Measurements from ENCODE around the gene ETFBKMT. TPM values are rescaled to one million over a fixed set of nuclear protein-coding genes. Genes with fewer than 3 reads are reported as not detected.

The ETFBKMT gene
- total RNA-seq, 4 donors from 2014 or later, result 1.3 to 27.6 (median 5.6) TPM

DNA sequence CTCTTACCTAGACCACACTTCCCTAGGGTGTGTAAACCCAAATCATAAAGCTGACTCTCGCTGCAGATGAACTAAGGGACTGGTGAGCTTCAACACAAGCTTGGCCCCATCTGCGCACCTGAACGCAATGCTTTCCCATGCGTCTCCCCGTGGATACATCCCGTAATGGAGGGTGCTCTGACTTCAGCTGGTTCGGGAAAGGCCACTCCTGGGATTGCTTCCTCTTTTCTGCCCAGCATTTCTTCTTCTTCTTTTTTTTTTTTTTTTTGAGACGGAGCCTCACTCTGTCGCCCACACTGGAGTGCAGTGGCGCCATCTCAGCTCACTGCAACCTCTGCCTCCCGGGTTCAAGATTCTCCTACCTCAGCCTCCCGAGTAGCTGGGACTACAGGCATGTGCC lies 27.7 kb upstream of the ETFBKMT start:
- H3K27ac ChIP-seq, result no peak overlapping the region
- H3K9me3 ChIP-seq, result no peaks in the 10 kb centered on the region
- no peak overlapping the region for H3K4me3 ChIP-seq
- TF ChIP-seq, protein P1, sequence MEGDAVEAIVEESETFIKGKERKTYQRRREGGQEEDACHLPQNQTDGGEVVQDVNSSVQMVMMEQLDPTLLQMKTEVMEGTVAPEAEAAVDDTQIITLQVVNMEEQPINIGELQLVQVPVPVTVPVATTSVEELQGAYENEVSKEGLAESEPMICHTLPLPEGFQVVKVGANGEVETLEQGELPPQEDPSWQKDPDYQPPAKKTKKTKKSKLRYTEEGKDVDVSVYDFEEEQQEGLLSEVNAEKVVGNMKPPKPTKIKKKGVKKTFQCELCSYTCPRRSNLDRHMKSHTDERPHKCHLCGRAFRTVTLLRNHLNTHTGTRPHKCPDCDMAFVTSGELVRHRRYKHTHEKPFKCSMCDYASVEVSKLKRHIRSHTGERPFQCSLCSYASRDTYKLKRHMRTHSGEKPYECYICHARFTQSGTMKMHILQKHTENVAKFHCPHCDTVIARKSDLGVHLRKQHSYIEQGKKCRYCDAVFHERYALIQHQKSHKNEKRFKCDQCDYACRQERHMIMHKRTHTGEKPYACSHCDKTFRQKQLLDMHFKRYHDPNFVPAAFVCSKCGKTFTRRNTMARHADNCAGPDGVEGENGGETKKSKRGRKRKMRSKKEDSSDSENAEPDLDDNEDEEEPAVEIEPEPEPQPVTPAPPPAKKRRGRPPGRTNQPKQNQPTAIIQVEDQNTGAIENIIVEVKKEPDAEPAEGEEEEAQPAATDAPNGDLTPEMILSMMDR (IDR thresholded peaks at IDR 0.05), result no peak
- TF ChIP-seq POLR2A (IDR thresholded peaks at IDR 0.05), result no peak
- H3K36me3 ChIP-seq, result no peaks in the 10 kb centered on the region
- H3K27me3 ChIP-seq, result no peaks in the 10 kb centered on the region
- no peaks in the 10 kb centered on the region for H3K4me1 ChIP-seq
- intact Hi-C loops (cut with DNase I; ENCODE audit: low total_unique reads), result no loop called here
- no peak for DNase-seq

DNA sequence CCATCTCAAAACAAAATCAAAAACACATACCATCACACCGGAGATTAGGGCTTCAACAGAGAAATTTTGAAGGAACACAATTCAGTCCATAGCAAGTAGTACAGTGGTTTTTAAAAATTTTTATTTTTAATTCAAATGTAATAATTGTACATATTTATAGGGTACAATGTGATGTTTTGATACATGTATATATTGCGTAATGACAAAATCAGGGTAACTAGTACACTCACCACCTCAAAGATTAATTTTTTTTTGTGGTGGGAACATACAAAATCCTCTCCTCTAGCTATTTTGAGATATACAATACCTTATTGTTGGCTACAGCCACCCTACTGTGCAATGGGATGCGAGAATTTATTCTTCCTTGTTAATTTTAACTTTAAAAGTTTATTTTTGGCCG lies 26.0 kb upstream of the ETFBKMT start:
- H3K4me1 ChIP-seq, result no peaks in the 10 kb centered on the region
- DNase-seq, result no peak
- intact Hi-C loops (cut with DNase I; ENCODE audit: low total_unique reads), result no loop called here
- H3K36me3 ChIP-seq, result no peaks in the 10 kb centered on the region
- H3K9me3 ChIP-seq, result no peaks in the 10 kb centered on the region
- H3K27me3 ChIP-seq, result no peaks in the 10 kb centered on the region
- no peak for TF ChIP-seq POLR2A (IDR thresholded peaks at IDR 0.05)
- TF ChIP-seq, protein P1 (IDR thresholded peaks at IDR 0.05), result no peak
- H3K4me3 ChIP-seq, result no peak overlapping the region
- no peak overlapping the region for H3K27ac ChIP-seq

DNA sequence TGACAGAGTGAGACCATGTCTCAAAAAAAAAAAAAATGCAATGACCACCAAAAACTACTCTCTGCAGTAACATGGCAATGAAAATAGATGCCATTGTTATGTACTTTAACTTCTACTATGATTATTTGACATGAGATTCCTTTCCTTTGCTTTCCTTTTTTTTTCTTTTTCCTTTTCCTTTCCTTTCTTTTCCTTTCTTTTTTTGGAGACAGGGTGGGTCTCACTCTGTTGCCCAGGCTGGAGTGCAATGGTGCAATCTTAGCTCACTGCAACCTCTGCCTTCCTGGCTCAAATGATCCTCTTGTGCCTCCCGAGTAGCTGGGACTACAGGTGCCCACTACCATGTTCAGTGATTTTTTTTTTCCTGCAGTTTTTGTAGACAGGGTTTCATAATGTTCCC lies 24.9 kb upstream of the ETFBKMT start:
- intact Hi-C loops (cut with DNase I; ENCODE audit: low total_unique reads), result no loop called here
- no peak for DNase-seq
- H3K27ac ChIP-seq, result no peak overlapping the region

DNA sequence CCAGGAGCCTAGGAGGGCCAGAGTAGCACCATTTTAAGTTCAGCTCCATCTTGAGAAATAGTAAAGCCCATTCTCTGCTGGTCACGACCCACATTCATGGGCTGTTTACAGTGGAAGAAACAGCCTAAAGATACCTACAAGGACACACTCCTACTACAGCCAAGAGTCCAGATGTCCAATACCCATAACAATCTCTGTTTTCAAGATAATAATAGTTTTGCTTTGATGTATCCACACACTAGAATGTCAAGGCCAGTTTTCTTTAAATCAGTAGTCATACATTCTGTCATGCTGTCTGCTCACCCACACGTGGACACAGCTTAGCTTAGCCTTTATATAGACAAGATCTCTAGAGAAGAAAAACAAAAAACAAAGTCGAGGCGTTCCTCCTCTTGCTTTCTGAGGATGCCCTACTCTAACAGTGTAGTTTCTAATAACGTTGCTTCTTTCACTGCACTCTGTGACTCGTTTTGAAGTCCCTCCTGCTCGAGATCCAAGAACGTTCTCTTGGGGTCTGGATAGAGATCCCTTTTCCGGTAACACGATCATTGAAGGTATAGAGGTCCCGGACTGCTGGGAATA lies 17.9 kb upstream of the ETFBKMT start:
- Histone ChIP-seq H3K9me3 (no peaks in the 10 kb centered on the region), H3K4me1 (no peaks in the 10 kb centered on the region), H3K27ac (no peak overlapping the region), H3K4me3 (no peak overlapping the region), H3K36me3 (no peaks in the 10 kb centered on the region), H3K27me3 (no peaks in the 10 kb centered on the region)
- DNase-seq, result no peak
- TF ChIP-seq, protein P1 (IDR thresholded peaks at IDR 0.05), result no peak
- no peak for TF ChIP-seq POLR2A (IDR thresholded peaks at IDR 0.05)
- intact Hi-C loops (cut with DNase I; ENCODE audit: low total_unique reads), result no loop called here

More for the DNA sequence above, 24.9 kb upstream of the ETFBKMT start:
- no peak for TF ChIP-seq POLR2A (IDR thresholded peaks at IDR 0.05)
- TF ChIP-seq, protein P1 (IDR thresholded peaks at IDR 0.05), result no peak
- H3K4me3 ChIP-seq, result no peak overlapping the region
- H3K36me3 ChIP-seq, result no peaks in the 10 kb centered on the region
- H3K27me3 ChIP-seq, result no peaks in the 10 kb centered on the region
- no peaks in the 10 kb centered on the region for H3K9me3 ChIP-seq
- H3K4me1 ChIP-seq, result no peaks in the 10 kb centered on the region

DNA sequence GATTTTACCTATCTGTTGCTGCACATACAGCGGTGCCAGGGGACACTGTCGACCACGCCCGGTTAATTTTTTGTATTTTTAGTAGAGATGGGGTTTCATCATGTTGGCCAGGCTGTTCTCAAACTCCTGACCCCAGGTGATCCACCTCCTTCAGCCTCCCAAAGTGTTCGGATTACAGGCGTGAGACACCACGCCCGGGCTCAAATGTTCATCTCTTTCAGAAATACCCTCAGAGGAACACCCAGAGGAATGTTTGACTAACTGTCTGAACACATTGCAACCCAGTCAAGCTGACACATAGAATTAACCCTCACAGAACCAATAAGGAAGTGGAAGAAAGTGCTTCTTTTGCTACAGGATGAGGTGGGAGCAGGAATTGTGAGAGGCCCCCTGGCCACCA lies 15.0 kb upstream of the ETFBKMT start:
- Histone ChIP-seq H3K27ac (no peak overlapping the region), H3K9me3 (no peaks in the 10 kb centered on the region), H3K27me3 (no peaks in the 10 kb centered on the region), H3K36me3 (no peaks in the 10 kb centered on the region), H3K4me3 (no peak overlapping the region), H3K4me1 (no peaks in the 10 kb centered on the region)
- intact Hi-C loops (cut with DNase I; ENCODE audit: low total_unique reads), result no loop called here
- DNase-seq, result no peak
- TF ChIP-seq POLR2A (IDR thresholded peaks at IDR 0.05), result no peak
- TF ChIP-seq, protein P1 (IDR thresholded peaks at IDR 0.05), result no peak
